SW 1271 (cell line): ENCODE data around the gene GDNF.

Experiments used
- DNase-seq, 2 experiments: peaks; one replicate each; lab custom pipeline; 2025; lab: John Stamatoyannopoulos, UW

GDNF gene

GRCh38 chr5:37846786-37847310 lies 7.0 kb upstream of the GDNF start:
- no peak for DNase-seq

DNA sequence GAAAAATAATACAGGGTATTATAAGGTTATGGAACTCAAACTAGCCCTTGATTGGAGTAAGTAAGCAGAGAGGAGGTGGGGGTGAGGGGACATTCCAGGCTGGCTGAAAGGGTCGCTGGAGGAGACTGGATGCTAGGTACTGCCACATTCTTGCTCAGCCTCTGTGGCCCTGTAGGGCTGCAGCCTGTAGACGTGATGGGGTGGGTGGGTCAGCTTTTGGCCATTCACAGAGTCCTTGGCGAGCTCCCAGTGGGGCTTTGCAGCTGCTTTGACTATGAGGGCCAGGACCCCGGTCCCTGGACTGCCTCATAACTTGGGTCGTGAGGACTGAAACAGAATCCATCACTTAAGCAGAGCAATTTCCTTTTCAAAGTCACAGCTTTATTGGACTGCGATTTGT lies 4.2 kb upstream of the GDNF start:
- DNase-seq = no peak

GRCh38 chr5:37842048-37842447 lies 2.2 kb upstream of the GDNF start:
- DNase-seq = no peak

DNA sequence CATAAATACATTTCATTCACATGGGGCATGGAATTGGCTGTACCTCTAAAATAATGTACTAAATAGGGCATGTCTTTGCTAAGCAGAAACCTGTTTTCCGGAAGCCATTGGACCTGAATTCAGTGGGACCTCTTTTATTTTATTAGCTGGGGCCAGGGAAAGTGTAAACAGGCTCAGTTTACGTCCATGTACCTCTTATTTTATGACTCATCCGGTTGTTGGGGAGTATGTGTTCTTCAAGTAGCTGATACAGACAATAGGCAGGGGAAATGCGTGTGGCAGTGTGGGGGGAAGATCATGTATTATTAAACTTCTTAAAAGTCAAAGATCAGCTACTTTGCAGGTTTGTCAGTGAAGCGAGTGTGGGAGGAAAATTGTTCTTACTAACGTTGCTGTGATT lies 1.4 kb upstream of the GDNF start:
- DNase-seq = no peak

DNA sequence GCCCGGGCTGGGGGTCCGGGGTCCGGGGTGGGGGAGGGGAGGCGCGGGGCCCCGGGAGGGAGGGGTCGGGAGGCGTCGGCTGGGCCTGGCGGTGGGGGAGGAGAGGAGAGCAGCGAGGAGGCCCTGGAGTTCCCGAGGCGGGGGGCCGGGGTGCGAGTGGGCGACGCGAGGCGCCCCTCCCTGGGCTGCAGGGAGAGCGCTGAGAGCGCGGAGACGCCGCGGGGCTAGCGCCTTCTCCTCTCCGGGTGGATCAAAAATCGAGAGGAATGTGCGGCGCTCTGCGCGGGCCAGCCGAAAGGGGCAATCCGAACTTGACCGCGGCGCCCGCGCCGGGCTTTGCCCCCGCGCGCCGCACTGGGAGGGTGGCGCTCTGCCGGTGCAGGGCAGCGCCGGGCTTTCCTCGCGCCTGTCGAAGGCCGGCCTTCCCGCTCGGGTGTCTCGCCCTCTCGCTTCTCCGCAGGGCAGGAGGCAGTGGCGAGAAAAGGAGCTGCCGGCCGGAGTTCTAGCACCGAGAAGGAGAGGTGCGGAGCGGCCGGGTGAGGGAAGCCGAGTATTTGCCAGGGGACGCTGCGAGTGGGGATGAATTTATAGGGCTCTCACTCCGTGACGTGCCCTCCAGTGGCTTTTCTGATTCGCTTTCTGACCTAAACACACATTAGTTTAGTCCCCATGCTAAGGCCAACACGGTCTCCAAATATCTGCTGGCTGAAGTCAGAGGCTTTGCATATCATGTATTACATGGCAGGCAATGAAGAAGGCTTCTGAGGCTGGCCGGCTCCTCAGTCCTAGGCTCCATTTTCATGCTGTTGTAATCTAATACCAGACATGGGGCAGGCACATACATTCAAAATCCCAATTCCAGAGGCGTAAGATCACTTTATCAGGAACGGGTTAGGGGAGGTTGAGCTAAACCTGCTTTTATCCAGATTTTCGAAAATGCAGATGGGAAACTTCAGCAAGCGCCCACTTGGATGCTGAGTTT lies 503 bp upstream of the GDNF start:
- DNase-seq = no peak

GRCh38 chr5:37838933-37839341 lies 904 bp downstream of the GDNF start:
- no peak for DNase-seq

GRCh38 chr5:37838152-37838932 lies 1.5 kb downstream of the GDNF start:
- DNase-seq = no peak

DNA sequence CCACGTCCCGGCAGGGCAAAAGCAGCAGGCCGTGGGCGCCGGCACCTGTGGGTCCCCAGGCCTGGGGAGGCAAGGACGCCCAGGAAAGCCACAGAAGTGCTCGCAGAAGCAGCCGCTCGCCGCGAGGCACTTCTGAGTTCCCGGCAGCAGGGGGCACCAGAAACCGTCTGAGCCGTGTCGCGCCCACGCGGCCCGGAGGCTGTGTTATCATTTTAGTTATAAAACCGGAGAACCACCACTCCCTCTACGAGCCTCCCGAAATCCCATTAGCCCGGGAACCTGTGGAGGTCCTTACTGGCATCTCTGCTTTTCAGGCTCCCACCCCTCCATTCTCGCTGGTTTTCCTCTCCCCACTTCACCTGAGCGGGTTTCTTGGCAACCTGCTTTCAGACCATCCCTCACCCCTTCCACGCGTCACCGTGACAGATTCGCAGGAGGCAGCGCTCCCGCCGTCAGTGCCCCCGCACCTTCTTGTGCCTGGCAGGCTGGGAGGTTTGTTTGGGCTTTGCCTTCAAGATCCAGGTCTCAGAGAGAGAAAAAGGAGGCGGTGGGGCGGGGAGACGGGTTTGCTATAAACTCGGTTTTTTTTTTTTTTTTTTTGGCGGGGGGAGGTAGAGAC lies 2.3 kb downstream of the GDNF start:
- peak in 1 of 2 experiments; percentile 9 for DNase-seq

DNA sequence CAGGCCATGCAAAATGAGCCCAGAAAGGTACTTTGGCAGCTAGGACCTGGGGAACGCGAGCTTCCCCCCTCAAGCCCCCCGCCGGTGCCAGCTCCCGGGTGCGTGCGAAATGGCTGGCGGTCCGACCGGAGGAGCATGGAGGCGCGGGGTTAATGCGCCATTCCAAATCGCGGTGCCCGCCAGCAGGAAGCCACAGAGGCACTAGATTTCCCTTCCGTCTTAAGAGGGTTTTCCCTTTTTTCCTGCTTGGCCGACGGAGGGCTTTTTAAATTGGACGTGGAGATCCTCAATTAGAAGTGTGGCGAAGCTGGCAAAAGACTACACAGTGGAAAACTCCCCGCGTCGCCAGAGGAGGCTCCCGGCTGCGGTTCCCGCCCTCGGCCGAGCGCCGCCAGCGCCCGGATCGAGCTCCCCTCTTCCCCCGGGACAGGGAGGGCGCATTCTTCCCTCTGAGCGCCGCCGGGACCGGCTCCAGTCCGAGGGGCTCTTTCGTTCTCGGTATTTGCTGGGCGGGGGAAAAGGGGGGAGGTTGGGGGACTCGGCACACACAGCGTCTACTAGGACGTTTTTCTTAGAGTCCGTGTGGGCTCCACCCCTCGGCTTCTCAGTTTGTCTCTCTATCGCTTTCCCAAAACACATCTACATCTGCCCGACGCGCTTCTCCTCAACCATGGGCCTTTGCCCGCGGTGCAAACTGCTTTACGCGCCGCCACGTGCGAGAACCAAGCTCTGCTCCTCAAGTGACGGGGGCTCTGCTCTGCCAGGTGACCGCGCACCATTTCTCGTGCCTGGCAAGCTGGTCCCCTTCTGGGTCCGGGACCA lies 3.0 kb downstream of the GDNF start:
- DNase-seq = no peak

DNA sequence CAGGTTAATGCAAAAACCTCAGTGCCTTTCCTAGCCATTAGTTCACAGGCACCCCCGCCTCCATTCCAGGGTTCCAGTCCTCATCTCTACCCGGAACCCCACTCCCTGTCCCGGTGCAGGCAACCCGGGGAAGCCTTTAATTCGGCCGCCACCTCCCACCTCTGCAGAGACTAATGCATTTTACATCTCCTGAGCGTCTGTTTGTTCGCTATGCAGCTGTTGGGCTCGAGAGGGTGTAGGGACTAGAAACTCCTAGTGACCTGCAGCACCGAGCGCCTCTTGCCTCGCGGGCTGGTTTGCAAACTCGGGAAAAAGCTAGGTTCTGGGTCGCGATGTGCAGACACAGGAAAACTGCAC lies 3.6 kb downstream of the GDNF start:
- DNase-seq = no peak

DNA sequence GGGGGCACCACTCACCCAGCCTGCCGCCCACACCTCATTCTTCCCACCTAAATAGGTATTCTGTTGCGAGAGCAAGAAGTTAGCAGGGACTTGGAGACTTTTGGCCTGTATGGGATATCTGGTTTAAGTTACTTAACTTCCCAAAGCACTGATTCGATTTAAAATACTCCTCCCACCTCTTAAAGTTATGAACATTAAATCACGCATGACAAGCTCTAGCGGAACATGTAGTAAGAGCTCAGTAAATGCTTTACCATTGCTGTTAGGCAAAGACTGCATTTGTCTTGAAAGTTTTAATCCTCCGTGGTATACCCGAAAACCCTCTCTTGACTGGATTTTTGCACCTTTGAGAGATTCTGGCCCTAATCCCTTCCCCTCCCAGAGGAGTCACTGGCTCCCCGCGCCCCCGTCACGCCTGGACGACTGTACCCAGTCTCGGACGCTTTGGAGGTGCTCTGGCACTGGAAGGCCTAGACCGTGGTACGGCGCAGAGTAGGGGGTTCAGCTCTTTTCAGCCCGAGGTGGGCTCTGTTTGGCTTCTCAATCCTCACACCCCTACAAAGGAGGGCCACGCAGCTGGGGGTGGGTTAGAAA lies 4.4 kb downstream of the GDNF start:
- no peak for DNase-seq

DNA sequence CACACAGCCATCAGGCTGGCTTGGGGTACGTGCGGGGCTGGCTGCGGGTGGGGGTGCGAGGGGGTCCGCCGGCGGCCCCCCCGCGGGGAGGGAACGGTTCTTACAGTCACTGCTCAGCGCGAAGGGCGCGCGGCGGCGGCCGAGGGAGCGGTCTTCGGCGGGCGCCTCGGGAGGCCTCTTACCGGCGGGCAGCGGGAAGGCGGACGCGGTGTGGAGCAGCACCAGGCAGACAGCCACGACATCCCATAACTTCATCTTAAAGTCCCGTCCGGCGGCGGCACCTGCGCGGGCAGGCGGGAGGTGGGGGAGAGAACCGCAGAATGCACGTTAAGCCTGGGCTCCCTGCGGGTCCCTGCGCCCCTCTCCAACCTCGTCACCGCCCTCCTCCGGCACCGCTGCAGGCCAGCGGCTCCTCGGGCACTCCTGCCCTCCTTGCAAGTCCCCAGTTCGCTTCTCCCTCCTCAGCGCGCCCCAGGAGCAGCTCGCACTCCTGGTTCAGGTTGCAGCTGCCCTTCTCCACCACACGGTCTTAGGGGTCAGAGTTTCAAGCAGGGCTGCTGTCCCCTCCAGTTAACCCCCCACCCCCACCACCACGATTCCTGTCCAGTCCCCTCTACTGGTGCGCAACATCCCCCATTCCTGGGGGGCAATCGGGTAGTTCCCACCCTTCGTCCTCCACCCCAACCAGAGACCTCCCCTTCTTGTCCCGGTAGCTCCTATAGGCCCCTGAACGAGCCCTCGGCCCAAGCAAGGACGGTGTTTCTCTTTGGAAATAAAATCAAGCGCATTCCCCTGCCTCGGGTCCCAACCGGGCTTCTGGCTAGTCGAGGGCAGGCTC lies 5.1 kb downstream of the GDNF start:
- DNase-seq = no peak

- no peak for DNase-seq
Measured at GRCh38 chr5:37833990-37834389, 5.9 kb downstream of the GDNF start.

DNA sequence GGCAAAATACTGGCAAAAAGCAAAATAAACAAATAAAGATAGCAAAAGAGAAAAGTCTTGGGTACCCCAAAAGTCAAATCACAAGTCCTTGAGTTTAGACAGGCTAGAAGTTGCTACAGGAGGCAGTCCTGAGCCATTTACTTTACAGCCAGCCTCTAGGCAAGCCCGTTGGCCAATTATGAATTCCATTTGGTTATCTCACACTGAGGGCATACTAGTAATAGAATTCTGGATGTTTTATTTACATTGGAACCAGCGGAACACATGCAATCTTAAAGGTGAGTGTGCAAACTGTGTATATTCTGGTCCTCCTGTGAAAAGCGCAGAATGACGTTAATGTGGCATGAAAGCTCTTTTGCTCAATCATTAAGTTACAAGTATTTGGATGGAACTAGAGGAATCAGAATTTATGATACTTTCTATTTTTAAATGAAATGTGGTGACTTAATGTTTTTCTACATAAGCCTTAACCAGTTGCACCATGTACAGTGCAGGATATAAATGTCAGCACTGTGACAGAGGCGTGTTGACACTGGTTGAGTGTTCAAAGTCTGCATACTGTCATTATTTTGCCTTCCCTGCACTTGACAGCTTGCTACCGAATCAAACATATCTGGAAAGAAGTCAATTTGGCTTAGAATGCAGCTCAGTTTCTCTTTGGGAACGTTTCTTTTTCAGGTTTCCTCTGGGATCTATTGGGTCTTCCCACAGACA lies 7.9 kb downstream of the GDNF start:
- DNase-seq = no peak

DNA sequence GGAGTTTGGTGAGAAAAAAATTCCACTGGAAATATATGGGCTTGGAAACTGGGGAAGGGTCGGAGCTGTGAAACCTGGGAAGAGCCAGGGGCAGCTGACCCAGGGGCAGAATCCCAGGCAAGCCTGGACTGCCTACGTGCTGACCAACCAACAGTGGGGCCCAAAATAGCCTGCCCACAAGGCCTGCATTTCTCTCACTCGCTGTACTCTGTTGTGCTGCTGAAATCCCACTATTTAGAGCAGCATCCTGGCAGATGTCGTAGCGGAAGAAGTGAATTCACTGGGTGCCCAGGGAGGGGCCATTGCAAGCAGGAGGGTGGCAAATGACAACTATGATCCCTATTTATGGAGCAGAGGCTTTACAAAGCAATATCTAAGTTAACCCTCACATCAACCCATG lies 9.5 kb downstream of the GDNF start:
- DNase-seq = no peak

DNA sequence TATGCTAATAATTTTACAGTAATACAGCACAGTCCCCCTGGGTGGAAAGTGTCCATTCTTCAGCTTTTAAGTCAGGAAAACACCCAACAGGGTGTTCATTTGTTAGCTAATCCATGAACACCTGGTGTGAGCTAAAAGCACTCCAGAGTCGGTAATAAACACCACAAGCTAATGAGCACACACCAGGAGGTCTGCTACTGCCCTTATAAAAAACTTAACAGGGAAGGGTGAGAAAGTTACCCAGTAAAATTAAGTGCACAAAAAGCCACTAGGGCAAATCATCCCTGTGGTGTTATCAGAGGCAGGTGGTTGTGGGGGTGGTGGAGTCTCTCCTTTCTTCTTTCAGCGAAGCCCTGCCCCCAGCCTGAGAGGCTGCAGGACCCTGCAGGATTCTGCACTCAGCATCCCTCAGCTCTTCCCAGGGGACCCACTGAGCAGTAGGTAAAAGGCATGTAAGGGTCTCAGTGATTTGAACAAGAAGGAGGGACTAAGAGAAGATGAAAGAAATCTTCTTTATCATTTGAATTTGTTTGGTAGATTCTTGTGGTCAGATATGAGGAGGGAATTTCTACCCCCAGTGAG lies 14.4 kb downstream of the GDNF start:
- DNase-seq = no peak

DNA sequence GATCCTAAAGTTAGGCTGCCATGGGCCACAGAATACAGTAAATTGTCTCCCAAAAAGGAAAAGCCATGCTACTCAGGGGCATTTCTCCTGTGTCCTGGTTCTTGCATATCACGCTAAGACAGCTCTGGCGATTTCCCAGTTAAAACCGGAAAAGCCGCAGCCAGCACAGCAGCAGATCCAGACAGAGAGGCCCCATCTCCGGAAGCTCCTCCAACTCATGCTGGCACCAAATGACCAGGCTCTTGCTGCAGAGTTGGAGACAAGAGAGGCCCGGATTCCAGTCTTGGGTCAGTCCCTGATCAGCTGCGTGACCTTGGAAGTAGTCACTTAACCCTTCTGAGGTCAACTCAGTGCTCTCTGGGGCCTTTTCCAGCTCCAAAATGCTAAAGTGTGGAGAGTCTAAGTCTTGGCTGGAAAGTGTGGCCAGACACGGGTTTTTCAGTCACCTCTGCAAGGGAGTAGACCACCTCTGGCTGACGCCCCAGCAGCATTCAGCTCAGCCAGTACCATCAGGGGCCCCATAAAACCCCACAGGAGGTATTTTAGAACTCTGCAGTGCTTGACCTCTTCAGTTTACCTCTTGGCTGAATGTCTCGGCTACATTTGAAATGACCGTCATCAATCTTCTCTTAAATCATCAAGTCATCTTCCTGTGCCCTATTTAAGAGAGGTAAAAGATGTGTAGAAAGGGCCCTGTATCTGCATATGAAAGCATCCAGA lies 16.2 kb downstream of the GDNF start:
- no peak for DNase-seq

DNA sequence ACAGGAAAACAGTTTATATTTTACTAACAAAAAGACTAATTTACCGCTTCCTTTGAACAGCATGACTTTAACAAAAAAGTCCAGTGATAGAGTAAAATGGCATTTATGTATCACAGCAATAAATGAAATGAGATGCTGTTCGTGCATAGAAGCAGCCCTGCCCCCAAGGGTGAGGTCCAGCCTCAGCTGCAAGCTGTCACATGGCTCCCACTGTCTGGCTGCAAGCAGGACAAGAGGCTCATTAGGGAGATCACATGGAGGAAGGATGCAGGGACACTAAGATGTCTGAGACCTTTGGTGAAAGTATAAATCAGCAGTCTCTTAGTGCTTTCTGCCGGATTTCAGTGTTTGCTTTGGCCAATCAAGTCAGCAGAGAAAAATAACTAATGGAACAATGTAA lies 23.0 kb downstream of the GDNF start:
- no peak for DNase-seq

DNA sequence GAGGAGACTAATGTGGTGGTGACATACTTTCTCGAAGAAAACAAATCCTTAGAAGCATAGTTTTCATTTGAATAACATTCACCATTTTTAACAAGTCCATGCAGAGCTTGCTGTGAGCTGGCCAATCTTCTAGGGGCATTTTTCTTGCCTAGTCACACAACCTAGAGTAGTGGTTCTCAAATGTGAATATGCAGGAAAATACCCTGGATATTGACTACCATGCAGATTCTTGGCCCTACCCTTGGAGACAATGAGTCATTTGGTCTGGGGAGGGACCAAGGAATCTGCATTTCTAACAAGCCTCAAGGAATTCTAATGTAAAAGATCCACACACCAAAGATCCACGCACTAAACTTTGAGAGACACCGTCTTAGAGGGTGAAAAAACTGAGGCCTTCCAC lies 23.5 kb downstream of the GDNF start:
- DNase-seq = no peak
